HepG2 (cell line): ENCODE data around the gene ARIH1. TPM values are rescaled to one million over a fixed set of nuclear protein-coding genes. Genes with fewer than 3 reads are reported as not detected.

Experiments used
- HNRNPLL ChIP-seq: fragments of 200-400 bp; formaldehyde crosslinking; IDR thresholded peaks from 2 replicates; pipeline ENCODE4 v1.6.1; 2017; ENCODE audit warnings: mild to moderate bottlenecking, low read depth, low read length; ENCODE audit not compliant: poor library complexity, severe bottlenecking
- MBD4 ChIP-seq: IDR thresholded peaks from 2 replicates; pipeline ENCODE4 v1.6.1; 2012; ENCODE audit warnings: low read length, inconsistent platforms, borderline replicate concordance
- PAX8 ChIP-seq: sonication (generic); formaldehyde crosslinking; IDR thresholded peaks from 2 replicates; pipeline ENCODE4 v1.8.0; 2022; ENCODE audit warnings: mild to moderate bottlenecking, missing genetic modification reagents, borderline replicate concordance
- RAD21 ChIP-seq: fragments of 450-650 bp; formaldehyde crosslinking; IDR thresholded peaks from 2 replicates; pipeline ENCODE4 v1.5.0; 2020; ENCODE audit warnings: mild to moderate bottlenecking
- RBAK ChIP-seq: sonication (generic); formaldehyde crosslinking; IDR thresholded peaks from 2 replicates; pipeline ENCODE4 v1.5.1; 2020; ENCODE audit warnings: mild to moderate bottlenecking, missing genetic modification reagents
- XBP1 ChIP-seq: sonication (generic); formaldehyde crosslinking; IDR thresholded peaks from 2 replicates; pipeline ENCODE4 v1.5.0; 2020; ENCODE audit warnings: missing genetic modification reagents
- ZBTB21 ChIP-seq: sonication (generic); formaldehyde crosslinking; IDR thresholded peaks from 2 replicates; pipeline ENCODE4 v1.4.0; 2020; ENCODE audit warnings: missing genetic modification reagents
- ZBTB39 ChIP-seq: sonication (generic); formaldehyde crosslinking; IDR thresholded peaks from 2 replicates; pipeline ENCODE4 v1.5.0; 2020; ENCODE audit warnings: missing genetic modification reagents
- ZBTB44 ChIP-seq: sonication (generic); formaldehyde crosslinking; IDR thresholded peaks from 2 replicates; pipeline ENCODE4 v1.4.0; 2020; ENCODE audit warnings: missing genetic modification reagents
- ZMYM2 ChIP-seq: sonication (generic); formaldehyde crosslinking; IDR thresholded peaks from 2 replicates; pipeline ENCODE4 v1.8.0; 2022; ENCODE audit warnings: mild to moderate bottlenecking, missing genetic modification reagents
- ZNF138 ChIP-seq: sonication (generic); formaldehyde crosslinking; IDR thresholded peaks from 2 replicates; pipeline ENCODE4 v1.5.0; 2020; ENCODE audit warnings: mild to moderate bottlenecking, low read depth, missing genetic modification reagents
- ZNF225 ChIP-seq: sonication (generic); formaldehyde crosslinking; IDR thresholded peaks from 2 replicates; pipeline ENCODE4 v1.4.0; 2020; ENCODE audit warnings: mild to moderate bottlenecking, missing genetic modification reagents
- ZNF318 ChIP-seq: sonication (generic); formaldehyde crosslinking; IDR thresholded peaks from 2 replicates; pipeline ENCODE4 v1.4.0; 2020; ENCODE audit warnings: mild to moderate bottlenecking, missing genetic modification reagents
- ZNF33B ChIP-seq: sonication (generic); formaldehyde crosslinking; IDR thresholded peaks from 2 replicates; pipeline ENCODE4 v1.5.1; 2020; ENCODE audit warnings: mild to moderate bottlenecking, missing genetic modification reagents
- ZNF740 ChIP-seq: sonication (generic); formaldehyde crosslinking; IDR thresholded peaks from 2 replicates; pipeline ENCODE4 v1.4.0; 2020; ENCODE audit warnings: missing genetic modification reagents
- ZNF766 ChIP-seq: sonication (generic); formaldehyde crosslinking; IDR thresholded peaks from 2 replicates; pipeline ENCODE4 v1.5.0; 2020; ENCODE audit warnings: missing genetic modification reagents, borderline replicate concordance
- ZNF878 ChIP-seq: sonication (generic); formaldehyde crosslinking; IDR thresholded peaks from 2 replicates; pipeline ENCODE4 v1.8.1; 2023; ENCODE audit warnings: mild to moderate bottlenecking, missing genetic modification reagents, moderate library complexity
- polyA plus RNA-seq, 8 experiments: library from polyadenylated mRNA; depleted of rRNA in 3 of 8; stranded (reverse) in 7 of 8; unstranded in 1 of 8; fragments of >200 nt; fragmentation: Illumina TruSeq in 4 of 8; extraction: Trizol in 4 of 8; gene quantifications; 2 replicates each; pipeline versions ENCODE4 v1.2.1 to v1.2.3, GENCODE V29; 2011 to 2016; ENCODE audit warnings: low read depth in 4 of 8, missing spikeins in 1 of 8, mixed read lengths in 1 of 8; ENCODE audit not compliant: insufficient read depth in 1 of 8
- total RNA-seq, 5 experiments: library from RNA; depleted of rRNA; stranded (reverse); fragments of >200 nt; fragmentation: Illumina TruSeq; extraction: Trizol; gene quantifications; 2 replicates each; pipeline ENCODE4 v1.2.3, GENCODE V29; 2016; ENCODE audit warnings: low read depth in 1 of 5

ARIH1 gene
- total and polyA plus RNA-seq, 2 of the 13 experiments (the other 11 are each of a cell fraction or from before 2014, with no cell fraction given), result 38.8 to 59.8 TPM

- TF ChIP-seq ZNF318 (CRISPR knock-in tag) (no peak), ZNF740 (CRISPR knock-in tag) (no peak), ZBTB44 (CRISPR knock-in tag) (no peak; the same call in 1 of the 2 replicates), RAD21 (CRISPR knock-in tag) (0 out of 2 replicates have a peak, but pooled peaks have one; percentile 10), ZNF766 (peak; percentile 88; the same call in 1 of the 2 replicates), ZBTB21 (CRISPR knock-in tag) (peak; percentile 86), RBAK (CRISPR knock-in tag) (no peak), PAX8 (no peak), ZBTB39 (CRISPR knock-in tag) (no peak), MBD4 (no peak), ZMYM2 (CRISPR knock-in tag) (peak; percentile 49; the same call in 1 of the 2 replicates), ZNF225 (CRISPR knock-in tag) (peak; percentile 92; the same call in 1 of the 2 replicates), HNRNPLL (peak; percentile 76), ZNF138 (CRISPR knock-in tag) (no peak), ZNF33B (CRISPR knock-in tag) (peak; percentile 94; the same call in 1 of the 2 replicates), ZNF878 (CRISPR knock-in tag) (no peak; the same call in 1 of the 2 replicates), XBP1 (CRISPR knock-in tag) (peak; percentile 58; the same call in 1 of the 2 replicates)
Observed at GRCh38 chr15:72473614-72474465, at the start of gene ARIH1 (continued).
